ENCODE data around the gene SLC25A30.

Gene SLC25A30

DNA sequence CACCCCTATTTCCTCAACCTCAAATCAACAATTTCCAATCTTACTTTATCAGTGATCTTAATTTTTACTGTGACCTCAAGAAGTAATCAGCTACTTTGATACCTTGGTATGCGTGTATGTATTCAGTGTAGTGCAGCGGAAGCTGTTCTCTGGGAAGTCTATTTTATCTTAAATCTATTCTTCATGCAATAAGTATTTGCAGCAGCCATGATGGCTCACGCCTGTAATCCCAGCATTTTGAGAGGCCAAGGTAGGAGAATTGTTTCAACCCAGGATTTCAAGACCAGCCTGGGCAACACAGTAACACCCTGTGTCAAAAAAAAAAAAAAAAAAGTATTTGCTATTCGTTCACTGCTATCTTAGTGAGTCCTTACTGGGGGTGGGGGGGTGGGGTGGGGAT lies 6.5 kb downstream of the SLC25A30 start:
- WGBS, 2 experiments = 91 to 96% methylated on average over 2 to 4 of the region's 4 CpGs
- H3K27ac ChIP-seq (ENCODE audit: insufficient read depth, low read depth, low read length, poor library complexity, severe bottlenecking) = no peak overlapping the region

DNA sequence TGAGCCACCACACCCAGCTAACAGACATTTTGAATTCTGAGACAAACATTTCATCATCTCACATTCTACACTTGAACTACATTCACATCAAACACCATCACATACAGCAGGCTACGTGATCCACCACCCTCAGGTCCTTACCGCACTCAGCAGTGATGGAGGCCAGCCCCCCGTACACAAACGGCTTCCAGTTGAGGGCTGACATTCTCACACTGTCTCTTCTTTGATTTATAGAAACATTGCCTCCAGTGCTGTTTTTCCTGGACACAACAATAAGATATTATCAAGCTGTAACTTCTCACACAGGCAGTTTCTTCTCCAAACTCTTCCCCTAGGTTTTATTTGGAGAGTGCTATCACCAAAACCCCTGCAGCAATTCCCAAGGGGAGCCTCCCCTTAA lies 7.0 kb downstream of the SLC25A30 start:
- Histone ChIP-seq H3K4me1 (ENCODE audit: control insufficient read depth, insufficient read depth, low read length) (no peaks in the 10 kb centered on the region), H3K27ac (ENCODE audit: insufficient read depth, low read depth, low read length, poor library complexity, severe bottlenecking) (no peak overlapping the region), H3K4me3 (ENCODE audit: insufficient read depth, low read depth, low read length) (no peak overlapping the region), H3K27me3 (ENCODE audit: control insufficient read depth, insufficient read depth, low read length, poor library complexity, severe bottlenecking) (no peaks in the 10 kb centered on the region), H3K9me3 (ENCODE audit: control insufficient read depth, low read length) (no peaks in the 10 kb centered on the region), H3K36me3 (ENCODE audit: control insufficient read depth, insufficient read depth, low read length) (no peaks in the 10 kb centered on the region)
- 94% methylated on average over 4 of the region's 4 CpGs for WGBS, 2 experiments

More for the DNA sequence above, 6.5 kb downstream of the SLC25A30 start:
- Histone ChIP-seq H3K4me1 (ENCODE audit: control insufficient read depth, insufficient read depth, low read length) (no peaks in the 10 kb centered on the region), H3K36me3 (ENCODE audit: control insufficient read depth, insufficient read depth, low read length) (no peaks in the 10 kb centered on the region), H3K9me3 (ENCODE audit: control insufficient read depth, low read length) (no peaks in the 10 kb centered on the region), H3K27me3 (ENCODE audit: control insufficient read depth, insufficient read depth, low read length, poor library complexity, severe bottlenecking) (peaks cover 3% of the 10 kb centered on the region), H3K4me3 (ENCODE audit: insufficient read depth, low read depth, low read length) (no peak overlapping the region)

DNA sequence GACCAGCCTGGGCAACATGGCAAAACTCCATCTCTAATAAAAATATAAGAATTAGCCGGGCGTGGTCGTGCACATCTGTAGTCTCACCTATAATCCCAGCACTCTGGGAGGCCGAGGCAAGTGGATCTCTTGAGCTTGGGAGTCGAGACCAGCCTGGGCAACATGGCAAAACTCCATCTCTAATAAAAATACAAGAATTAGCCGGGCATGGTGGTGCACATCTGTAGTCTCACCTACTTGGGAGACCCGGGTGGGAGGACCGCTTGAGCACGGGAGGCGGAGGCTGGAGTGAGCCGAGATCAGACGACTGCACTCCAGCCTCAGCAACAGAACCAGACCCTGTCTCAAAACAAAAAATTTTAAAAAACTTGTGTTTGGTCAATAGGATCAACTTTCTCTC lies 7.7 kb downstream of the SLC25A30 start:
- no peaks in the 10 kb centered on the region for H3K27me3 ChIP-seq (ENCODE audit: control insufficient read depth, insufficient read depth, low read length, poor library complexity, severe bottlenecking)
- no peaks in the 10 kb centered on the region for H3K36me3 ChIP-seq (ENCODE audit: control insufficient read depth, insufficient read depth, low read length)
- no peaks in the 10 kb centered on the region for H3K9me3 ChIP-seq (ENCODE audit: control insufficient read depth, low read length)
- no peaks in the 10 kb centered on the region for H3K4me1 ChIP-seq (ENCODE audit: control insufficient read depth, insufficient read depth, low read length)
- no peak overlapping the region for H3K27ac ChIP-seq (ENCODE audit: insufficient read depth, low read depth, low read length, poor library complexity, severe bottlenecking)
- no peak overlapping the region for H3K4me3 ChIP-seq (ENCODE audit: insufficient read depth, low read depth, low read length)
- WGBS, 2 experiments = 92 to 95% methylated on average over 12 of the region's 12 CpGs

DNA sequence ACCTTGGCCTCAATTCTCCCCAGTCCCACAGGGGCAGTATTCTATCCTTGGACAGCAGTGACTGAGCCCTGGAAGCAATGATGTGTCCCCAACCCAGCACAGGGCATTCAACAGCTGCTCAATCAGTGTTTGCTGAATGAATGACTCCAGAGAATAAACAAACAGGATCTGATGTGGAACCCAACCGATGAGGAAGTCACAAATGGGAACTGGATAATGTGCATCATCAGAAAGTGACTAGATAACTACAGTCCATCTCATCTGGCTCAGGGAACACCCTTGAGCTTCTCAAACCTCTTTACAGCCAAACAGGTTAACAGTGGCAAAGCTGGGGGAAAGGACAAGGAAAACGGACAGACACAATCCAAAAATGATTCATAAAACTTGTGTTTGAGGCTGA lies 8.2 kb downstream of the SLC25A30 start:
- H3K4me1 ChIP-seq (ENCODE audit: control insufficient read depth, insufficient read depth, low read length) = no peaks in the 10 kb centered on the region
- no peak overlapping the region for H3K27ac ChIP-seq (ENCODE audit: insufficient read depth, low read depth, low read length, poor library complexity, severe bottlenecking)
- H3K9me3 ChIP-seq (ENCODE audit: control insufficient read depth, low read length) = no peaks in the 10 kb centered on the region
- H3K36me3 ChIP-seq (ENCODE audit: control insufficient read depth, insufficient read depth, low read length) = no peaks in the 10 kb centered on the region
- 92 to 98% methylated on average over 2 of the region's 2 CpGs for WGBS, 2 experiments
- H3K4me3 ChIP-seq (ENCODE audit: insufficient read depth, low read depth, low read length) = no peak overlapping the region
- H3K27me3 ChIP-seq (ENCODE audit: control insufficient read depth, insufficient read depth, low read length, poor library complexity, severe bottlenecking) = no peaks in the 10 kb centered on the region

DNA sequence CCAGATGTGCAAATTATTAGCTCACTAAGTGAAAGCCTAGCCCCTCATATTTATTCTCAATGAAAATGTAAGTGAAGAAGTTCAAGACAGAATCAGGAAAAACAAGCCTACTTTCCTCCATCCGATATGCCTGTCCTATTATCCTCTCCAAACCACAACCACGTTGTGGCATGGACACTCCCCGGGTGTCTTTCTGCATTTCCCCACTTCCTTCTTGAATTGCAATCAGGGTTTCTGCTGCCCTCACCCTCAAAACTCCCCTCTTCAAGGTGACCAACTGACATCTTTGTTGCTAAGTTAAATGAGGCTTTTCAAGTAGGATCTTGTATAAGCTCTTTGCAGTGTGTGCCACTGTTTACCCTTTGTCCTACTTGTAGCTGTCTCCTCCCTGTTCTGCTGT lies 11.8 kb downstream of the SLC25A30 start:
- Histone ChIP-seq H3K4me1 (ENCODE audit: control insufficient read depth, insufficient read depth, low read length) (no peaks in the 10 kb centered on the region), H3K27me3 (ENCODE audit: control insufficient read depth, insufficient read depth, low read length, poor library complexity, severe bottlenecking) (no peaks in the 10 kb centered on the region), H3K27ac (ENCODE audit: insufficient read depth, low read depth, low read length, poor library complexity, severe bottlenecking) (no peak overlapping the region), H3K36me3 (ENCODE audit: control insufficient read depth, insufficient read depth, low read length) (no peaks in the 10 kb centered on the region), H3K9me3 (ENCODE audit: control insufficient read depth, low read length) (no peaks in the 10 kb centered on the region), H3K4me3 (ENCODE audit: insufficient read depth, low read depth, low read length) (no peak overlapping the region)
- 87 to 90% methylated on average over 3 of the region's 3 CpGs for WGBS, 2 experiments

DNA sequence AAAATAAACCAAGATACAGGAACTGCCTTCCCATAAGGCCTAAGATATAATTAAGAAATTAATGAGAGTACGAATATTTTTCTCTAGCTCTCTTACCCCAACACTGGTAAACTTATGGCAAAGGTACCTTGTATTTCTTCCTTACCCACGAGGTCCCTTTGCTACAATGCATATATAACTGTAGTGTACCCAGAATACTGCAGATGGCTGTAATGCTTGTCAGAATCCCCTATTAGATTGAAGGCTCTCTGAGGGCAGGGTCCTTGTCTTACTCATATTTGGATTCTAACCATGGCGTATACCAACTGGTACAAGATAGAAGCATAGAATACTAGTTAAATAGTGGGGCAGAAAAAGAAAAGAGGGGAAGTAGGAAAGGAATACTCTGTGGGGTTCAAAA lies 15.1 kb downstream of the SLC25A30 start:
- no peak overlapping the region for H3K27ac ChIP-seq (ENCODE audit: insufficient read depth, low read depth, low read length, poor library complexity, severe bottlenecking)
- no peaks in the 10 kb centered on the region for H3K36me3 ChIP-seq (ENCODE audit: control insufficient read depth, insufficient read depth, low read length)
- WGBS, 2 experiments = 93 to 100% methylated on average over 2 to 3 of the region's 3 CpGs
- H3K4me1 ChIP-seq (ENCODE audit: control insufficient read depth, insufficient read depth, low read length) = no peaks in the 10 kb centered on the region
- H3K27me3 ChIP-seq (ENCODE audit: control insufficient read depth, insufficient read depth, low read length, poor library complexity, severe bottlenecking) = no peaks in the 10 kb centered on the region
- no peaks in the 10 kb centered on the region for H3K9me3 ChIP-seq (ENCODE audit: control insufficient read depth, low read length)
- no peak overlapping the region for H3K4me3 ChIP-seq (ENCODE audit: insufficient read depth, low read depth, low read length)

DNA sequence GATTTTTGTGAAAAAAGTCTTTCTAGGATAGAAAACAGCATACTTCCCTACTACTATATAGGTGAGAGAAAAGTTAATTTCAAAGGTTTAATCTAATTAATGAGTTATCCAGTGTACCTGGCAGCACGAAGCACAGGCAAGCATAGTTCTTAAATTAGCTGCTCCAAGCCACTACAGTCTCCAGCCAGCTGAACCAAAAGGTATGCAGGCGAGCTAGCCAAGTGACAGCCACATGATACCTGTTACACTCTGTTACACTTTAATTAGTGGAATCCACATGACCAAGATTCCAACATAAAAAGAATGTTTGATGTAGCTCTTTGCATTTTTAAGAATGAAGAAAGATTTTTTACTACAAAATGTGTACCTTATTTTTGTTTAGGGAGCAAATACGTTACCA lies 15.5 kb downstream of the SLC25A30 start:
- Histone ChIP-seq H3K36me3 (ENCODE audit: control insufficient read depth, insufficient read depth, low read length) (no peaks in the 10 kb centered on the region), H3K9me3 (ENCODE audit: control insufficient read depth, low read length) (no peaks in the 10 kb centered on the region), H3K27me3 (ENCODE audit: control insufficient read depth, insufficient read depth, low read length, poor library complexity, severe bottlenecking) (no peaks in the 10 kb centered on the region), H3K4me3 (ENCODE audit: insufficient read depth, low read depth, low read length) (no peak overlapping the region), H3K4me1 (ENCODE audit: control insufficient read depth, insufficient read depth, low read length) (no peaks in the 10 kb centered on the region), H3K27ac (ENCODE audit: insufficient read depth, low read depth, low read length, poor library complexity, severe bottlenecking) (no peak overlapping the region)
- 85 to 89% methylated on average over 2 to 3 of the region's 3 CpGs for WGBS, 2 experiments

GRCh38 chr13:45401314-45401713 lies 16.9 kb downstream of the SLC25A30 start:
- H3K4me1 ChIP-seq (ENCODE audit: control insufficient read depth, insufficient read depth, low read length) = no peaks in the 10 kb centered on the region
- no peaks in the 10 kb centered on the region for H3K9me3 ChIP-seq (ENCODE audit: control insufficient read depth, low read length)
- no peaks in the 10 kb centered on the region for H3K27me3 ChIP-seq (ENCODE audit: control insufficient read depth, insufficient read depth, low read length, poor library complexity, severe bottlenecking)
- H3K27ac ChIP-seq (ENCODE audit: insufficient read depth, low read depth, low read length, poor library complexity, severe bottlenecking) = no peak overlapping the region
- WGBS, 2 experiments = 100% methylated on average over 1 of the region's 1 CpG
- H3K4me3 ChIP-seq (ENCODE audit: insufficient read depth, low read depth, low read length) = no peak overlapping the region
- H3K36me3 ChIP-seq (ENCODE audit: control insufficient read depth, insufficient read depth, low read length) = no peaks in the 10 kb centered on the region

GRCh38 chr13:45398877-45399276 lies 19.3 kb downstream of the SLC25A30 start:
- 92% methylated on average over 4 of the region's 4 CpGs for WGBS, 2 experiments
- H3K36me3 ChIP-seq (ENCODE audit: control insufficient read depth, insufficient read depth, low read length) = peaks cover 6% of the 10 kb centered on the region

GRCh38 chr13:45396533-45397095 lies 21.6 kb downstream of the SLC25A30 start:
- H3K9me3 ChIP-seq (ENCODE audit: control insufficient read depth, low read length) = no peaks in the 10 kb centered on the region
- no peak overlapping the region for H3K4me3 ChIP-seq (ENCODE audit: insufficient read depth, low read depth, low read length)
- WGBS, 2 experiments = 91 to 93% methylated on average over 9 of the region's 9 CpGs
- H3K4me1 ChIP-seq (ENCODE audit: control insufficient read depth, insufficient read depth, low read length) = no peaks in the 10 kb centered on the region
- peaks cover 6% of the 10 kb centered on the region for H3K36me3 ChIP-seq (ENCODE audit: control insufficient read depth, insufficient read depth, low read length)
- no peak overlapping the region for H3K27ac ChIP-seq (ENCODE audit: insufficient read depth, low read depth, low read length, poor library complexity, severe bottlenecking)
- no peaks in the 10 kb centered on the region for H3K27me3 ChIP-seq (ENCODE audit: control insufficient read depth, insufficient read depth, low read length, poor library complexity, severe bottlenecking)

More at GRCh38 chr13:45398877-45399276, 19.3 kb downstream of the SLC25A30 start:
- no peak overlapping the region for H3K27ac ChIP-seq (ENCODE audit: insufficient read depth, low read depth, low read length, poor library complexity, severe bottlenecking)
- no peaks in the 10 kb centered on the region for H3K4me1 ChIP-seq (ENCODE audit: control insufficient read depth, insufficient read depth, low read length)
- no peak overlapping the region for H3K4me3 ChIP-seq (ENCODE audit: insufficient read depth, low read depth, low read length)
- H3K9me3 ChIP-seq (ENCODE audit: control insufficient read depth, low read length) = no peaks in the 10 kb centered on the region
- no peaks in the 10 kb centered on the region for H3K27me3 ChIP-seq (ENCODE audit: control insufficient read depth, insufficient read depth, low read length, poor library complexity, severe bottlenecking)

Data from ectodermal cell (in vitro differentiated cells).